Measurements from ENCODE around the gene RNF13. TPM values are rescaled to one million over a fixed set of nuclear protein-coding genes. Genes with fewer than 3 reads are reported as not detected.
"Not testable (repeated sequence)": the region's sequence is repeated elsewhere in the genome, so short reads cannot be mapped to it uniquely, and the experiment has no call there.

The RNF13 gene
- polyA plus RNA-seq, 10 donors, result 36.8 to 46.8 (median 41.4) TPM

GRCh38 chr3:149943966-149944365 is 131.0 kb downstream of the RNF13 start:
- not testable (repeated sequence) for DNase-seq

- DNase-seq, result no peak
Observed at GRCh38 chr3:149947231-149947630, 134.2 kb downstream of the RNF13 start.

GRCh38 chr3:149949181-149949580 is 136.2 kb downstream of the RNF13 start:
- no peak for DNase-seq

- no peak for DNase-seq
Observed at GRCh38 chr3:149954812-149955211, 141.8 kb downstream of the RNF13 start.

GRCh38 chr3:149955449-149955848 is 142.4 kb downstream of the RNF13 start:
- no peak for DNase-seq

- DNase-seq, result no peak
Observed at GRCh38 chr3:149957361-149958125, 144.5 kb downstream of the RNF13 start.

GRCh38 chr3:149958171-149958796 is 145.3 kb downstream of the RNF13 start:
- DNase-seq, result no peak

GRCh38 chr3:149959443-149959842 is 146.4 kb downstream of the RNF13 start:
- no peak for DNase-seq

GRCh38 chr3:149963485-149963884 is 150.5 kb downstream of the RNF13 start:
- no peak for DNase-seq

- peak in 1 of 3 donors; percentile 45 for DNase-seq
Observed at GRCh38 chr3:149964291-149964690, 151.3 kb downstream of the RNF13 start.

- peak in 1 of 3 donors; percentile 18 for DNase-seq
Observed at GRCh38 chr3:149965278-149965677, 152.3 kb downstream of the RNF13 start.

GRCh38 chr3:149967086-149967685 is 154.2 kb downstream of the RNF13 start:
- DNase-seq, result peak; percentile 58 to 75 (median 66)

- peak in 1 of 3 donors; percentile 31 for DNase-seq
Observed at GRCh38 chr3:149968216-149968615, 155.2 kb downstream of the RNF13 start.

GRCh38 chr3:149969110-149969939 is 156.3 kb downstream of the RNF13 start:
- peak; percentile 79 to 89 (median 82) for DNase-seq

- DNase-seq, result peak; percentile 86 to 96 (median 93)
Observed at GRCh38 chr3:149969940-149970715, 157.1 kb downstream of the RNF13 start.

GRCh38 chr3:149970716-149971402 is 157.8 kb downstream of the RNF13 start, which contains the start of gene PFN2:
Gene PFN2 (minus strand): TSS chr3:149970895. CDS start chr3:149970856, 39 bp downstream.
- DNase-seq, result peak; percentile 88 to 98 (median 89)

GRCh38 chr3:149971403-149972075 is 158.5 kb downstream of the RNF13 start:
- DNase-seq, result peak; percentile 76 to 96 (median 84)

- DNase-seq, result no peak
Observed at GRCh38 chr3:149975919-149976318, 162.9 kb downstream of the RNF13 start.

- no peak for DNase-seq
Observed at GRCh38 chr3:149977386-149977785, 164.4 kb downstream of the RNF13 start.

- not testable (repeated sequence) for DNase-seq
Observed at GRCh38 chr3:149981979-149982378, 169.0 kb downstream of the RNF13 start.
